Activated CD4-positive, alpha-beta memory T cell treated with anti-CD3 and anti-CD28 coated beads for 36 hours (primary cell): ENCODE results near the gene RITA1. TPM values are rescaled to one million over a fixed set of nuclear protein-coding genes. Genes with fewer than 3 reads are reported as not detected.

Experiments used
- CTCF ChIA-PET: fragments of 350-600 bp; sonication (Branson Sonifier 250); formaldehyde crosslinking; loops from one replicate; lab custom pipeline; 2021; ENCODE audit warnings: antibody characterized with exemption, inconsistent platforms; lab: Charles Lee
- POLR2A ChIA-PET: fragments of 350-600 bp; sonication (Branson Sonifier 250); formaldehyde crosslinking; loops from one replicate; lab custom pipeline; 2021; ENCODE audit warnings: antibody characterized with exemption; lab: Charles Lee
- DNase-seq: peaks from one replicate; pipeline ENCODE4 v3.0.0-alpha.2; 2020
- H3K27ac Mint-ChIP-seq: one replicate; pipeline ENCODE4 v1.8.0; 2021; ENCODE audit warnings: mixed read lengths
- H3K27me3 Mint-ChIP-seq: one replicate; pipeline ENCODE4 v1.8.0; 2021; ENCODE audit warnings: mixed read lengths
- H3K36me3 Mint-ChIP-seq: one replicate; pipeline ENCODE4 v1.8.0; 2021; ENCODE audit warnings: mixed read lengths
- H3K4me1 Mint-ChIP-seq: one replicate; pipeline ENCODE4 v1.8.0; 2021; ENCODE audit warnings: low read depth, mixed read lengths
- H3K4me3 Mint-ChIP-seq: one replicate; pipeline ENCODE4 v1.8.0; 2021; ENCODE audit warnings: mild to moderate bottlenecking, mixed read lengths
- H3K9me3 Mint-ChIP-seq: one replicate; pipeline ENCODE4 v1.8.0; 2021; ENCODE audit warnings: mixed read lengths
- intact Hi-C: fragments of 100-400 bp; cut with micrococcal nuclease; formaldehyde crosslinking; loops from one replicate; pipeline ENCODE4 v1.15.1; 2023
- total RNA-seq, 2 experiments: library from RNA; stranded (reverse); gene quantifications; one replicate each; pipeline ENCODE4 v1.2.3, GENCODE V29; 2021

RITA1 gene
- total RNA-seq, 2 experiments from 2014 or later = 18.7 to 22.0 TPM

- Mint-ChIP-seq H3K36me3 (peaks cover 23% of the 10 kb centered on the region), H3K4me3 (peak overlapping the region; percentile 94), H3K4me1 (peaks cover 24% of the 10 kb centered on the region), H3K27ac (peak overlapping the region; percentile 93), H3K9me3 (no peaks in the 10 kb centered on the region), H3K27me3 (no peaks in the 10 kb centered on the region)
- intact Hi-C loops = loop anchor here (1.0 to 10.0 kb wide), 4 partner anchors 37 to 175 kb away; partner anchors contain the start of genes PLBD2, SLC8B1 and TPCN1
- ChIA-PET POLR2A (interaction anchor here (1.0 to 2.6 kb wide), 6 partner anchors 24 to 192 kb away, joined by 3 to 14 read pairs (median 4); partner anchors contain the start of genes SLC8B1 and TPCN1), CTCF (interaction anchor here (0.7 to 3.0 kb wide), 5 partner anchors 11 to 191 kb away, joined by 3 to 18 read pairs (median 5); partner anchors contain the start of gene SLC8B1)
- no peak for DNase-seq
These were observed 1.2 kb upstream of the RITA1 start for GRCh38 chr12:113184098-113184899.

GRCh38 chr12:113184900-113185179, 681 bp upstream of the RITA1 start:
- POLR2A ChIA-PET = interaction anchor here (0.7 to 2.6 kb wide), 9 partner anchors 12 to 245 kb away, joined by 3 to 14 read pairs (median 4); partner anchors contain the start of genes OAS2 and TPCN1
- Mint-ChIP-seq H3K27me3 (no peaks in the 10 kb centered on the region), H3K4me3 (peak overlapping the region; percentile 94), H3K4me1 (peaks cover 24% of the 10 kb centered on the region), H3K36me3 (peaks cover 21% of the 10 kb centered on the region), H3K9me3 (no peaks in the 10 kb centered on the region), H3K27ac (peak overlapping the region; percentile 93)
- intact Hi-C loops = loop anchor here (1.0 to 10.0 kb wide), 5 partner anchors 23 to 174 kb away; partner anchors contain the start of genes PLBD2, SLC8B1 and TPCN1
- peak; percentile 93 for DNase-seq
- CTCF ChIA-PET = interaction anchor here (0.8 to 3.0 kb wide), 3 partner anchors 11 to 192 kb away, joined by 5 to 18 read pairs (median 7); partner anchors contain the start of gene SLC8B1

GRCh38 chr12:113186033-113186365, 478 bp downstream of the RITA1 start:
- H3K36me3 Mint-ChIP-seq = peaks cover 16% of the 10 kb centered on the region
- peak overlapping the region; percentile 94 for H3K4me3 Mint-ChIP-seq
- ChIA-PET CTCF (interaction anchor here (0.7 to 3.0 kb wide), 5 partner anchors 9 to 239 kb away, joined by 3 to 18 read pairs (median 3); no protein-coding TSS in a partner anchor), POLR2A (interaction anchor here (0.6 to 2.6 kb wide), 7 partner anchors 11 to 207 kb away, joined by 3 to 14 read pairs (median 4); partner anchors contain the start of genes OAS2 and TPCN1)
- H3K27me3 Mint-ChIP-seq = no peaks in the 10 kb centered on the region
- H3K9me3 Mint-ChIP-seq = no peaks in the 10 kb centered on the region
- peaks cover 24% of the 10 kb centered on the region for H3K4me1 Mint-ChIP-seq
- DNase-seq = no peak
- H3K27ac Mint-ChIP-seq = peak overlapping the region; percentile 93
- intact Hi-C loops = loop anchor here (10.0 kb wide), 1 partner anchor 149 kb away; the partner anchor contains the start of gene SLC8B1

DNA sequence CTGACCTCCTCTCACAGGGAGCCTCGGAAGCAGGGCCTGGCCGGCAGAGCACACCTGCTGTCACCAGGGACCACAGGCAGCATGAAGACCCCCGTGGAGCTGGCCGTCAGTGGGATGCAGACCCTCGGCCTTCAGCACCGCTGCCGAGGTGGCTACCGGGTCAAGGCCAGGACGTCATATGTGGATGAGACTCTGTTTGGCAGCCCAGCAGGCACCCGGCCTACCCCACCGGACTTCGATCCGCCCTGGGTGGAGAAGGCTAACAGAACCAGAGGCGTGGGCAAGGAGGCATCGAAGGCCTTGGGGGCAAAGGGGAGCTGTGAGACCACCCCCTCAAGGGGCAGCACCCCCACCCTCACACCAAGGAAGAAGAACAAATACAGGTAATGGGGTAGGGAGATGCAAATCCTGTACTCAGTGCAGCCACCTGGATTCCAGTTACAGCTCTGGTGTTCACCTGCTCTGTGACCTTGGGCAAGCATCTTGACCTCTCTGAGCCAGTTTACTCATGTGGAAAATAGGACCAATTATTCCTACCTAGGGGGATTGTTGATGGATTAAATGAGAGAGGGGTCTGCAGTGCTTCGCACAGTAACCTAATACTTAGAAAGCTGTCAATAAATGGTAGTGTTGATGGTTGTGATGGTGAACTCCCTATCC, 1.3 kb downstream of the RITA1 start:
- H3K27ac Mint-ChIP-seq = peak overlapping the region; percentile 93
- no peaks in the 10 kb centered on the region for H3K27me3 Mint-ChIP-seq
- CTCF ChIA-PET = interaction anchor here (0.7 to 3.0 kb wide), 6 partner anchors 8 to 239 kb away, joined by 3 to 18 read pairs (median 4); no protein-coding TSS in a partner anchor
- peaks cover 14% of the 10 kb centered on the region for H3K36me3 Mint-ChIP-seq
- DNase-seq = no peak
- intact Hi-C loops = loop anchor here (10.0 kb wide), 1 partner anchor 148 kb away; the partner anchor contains the start of gene SLC8B1
- H3K4me1 Mint-ChIP-seq = peaks cover 24% of the 10 kb centered on the region
- peak overlapping the region; percentile 94 for H3K4me3 Mint-ChIP-seq
- POLR2A ChIA-PET = interaction anchor here (0.6 to 2.6 kb wide), 4 partner anchors 9 to 182 kb away, joined by 3 to 14 read pairs (median 4); no protein-coding TSS in a partner anchor
- H3K9me3 Mint-ChIP-seq = no peaks in the 10 kb centered on the region

GRCh38 chr12:113189361-113189760, 3.8 kb downstream of the RITA1 start:
- Mint-ChIP-seq H3K36me3 (peaks cover 17% of the 10 kb centered on the region), H3K4me1 (peaks cover 17% of the 10 kb centered on the region), H3K27me3 (no peaks in the 10 kb centered on the region), H3K27ac (no peak overlapping the region), H3K9me3 (no peaks in the 10 kb centered on the region), H3K4me3 (no peak overlapping the region)
- no peak for DNase-seq
- ChIA-PET POLR2A (no interaction called here), CTCF (interaction anchor here (1.0 to 1.6 kb wide), 2 partner anchors 16 to 236 kb away, joined by 3 to 4 read pairs; no protein-coding TSS in a partner anchor)
- intact Hi-C loops = loop anchor here (10.0 kb wide), 1 partner anchor 145 kb away; the partner anchor contains the start of gene SLC8B1

GRCh38 chr12:113190761-113191160, 5.2 kb downstream of the RITA1 start:
- peaks cover 17% of the 10 kb centered on the region for H3K4me1 Mint-ChIP-seq
- H3K36me3 Mint-ChIP-seq = peaks cover 17% of the 10 kb centered on the region
- POLR2A ChIA-PET = no interaction called here

GRCh38 chr12:113191227-113191626, 5.7 kb downstream of the RITA1 start:
- no peak overlapping the region for H3K27ac Mint-ChIP-seq
- intact Hi-C loops = no loop called here
- no peaks in the 10 kb centered on the region for H3K27me3 Mint-ChIP-seq
- ChIA-PET POLR2A (no interaction called here), CTCF (no interaction called here)
- H3K4me3 Mint-ChIP-seq = no peak overlapping the region
- peaks cover 17% of the 10 kb centered on the region for H3K36me3 Mint-ChIP-seq
- peaks cover 15% of the 10 kb centered on the region for H3K4me1 Mint-ChIP-seq
- no peak for DNase-seq
- no peaks in the 10 kb centered on the region for H3K9me3 Mint-ChIP-seq

More at GRCh38 chr12:113190761-113191160, 5.2 kb downstream of the RITA1 start:
- no peak overlapping the region for H3K4me3 Mint-ChIP-seq
- H3K9me3 Mint-ChIP-seq = no peaks in the 10 kb centered on the region
- H3K27me3 Mint-ChIP-seq = no peaks in the 10 kb centered on the region
- no peak overlapping the region for H3K27ac Mint-ChIP-seq
- CTCF ChIA-PET = interaction anchor here (1.6 kb wide), 1 partner anchor 234 kb away, joined by 4 read pairs; no protein-coding TSS in a partner anchor
- intact Hi-C loops = no loop called here
- no peak for DNase-seq

- peaks cover 2% of the 10 kb centered on the region for H3K4me1 Mint-ChIP-seq
- intact Hi-C loops = no loop called here
- no peak for DNase-seq
- H3K4me3 Mint-ChIP-seq = no peak overlapping the region
- CTCF ChIA-PET = interaction anchor here (1.6 to 3.1 kb wide), 3 partner anchors 9 to 230 kb away, joined by 3 to 11 read pairs (median 8); no protein-coding TSS in a partner anchor
- no peaks in the 10 kb centered on the region for H3K27me3 Mint-ChIP-seq
- POLR2A ChIA-PET = interaction anchor here (1.1 kb wide), 1 partner anchor 8 kb away, joined by 3 read pairs; no protein-coding TSS in a partner anchor
- H3K9me3 Mint-ChIP-seq = no peaks in the 10 kb centered on the region
- H3K27ac Mint-ChIP-seq = no peak overlapping the region
- H3K36me3 Mint-ChIP-seq = peaks cover 7% of the 10 kb centered on the region
These were observed 9.5 kb downstream of the RITA1 start for GRCh38 chr12:113194971-113195391.

GRCh38 chr12:113195598-113195997, 10.1 kb downstream of the RITA1 start:
- Mint-ChIP-seq H3K9me3 (no peaks in the 10 kb centered on the region), H3K4me1 (peaks cover 2% of the 10 kb centered on the region), H3K27me3 (no peaks in the 10 kb centered on the region), H3K4me3 (no peak overlapping the region), H3K36me3 (peaks cover 7% of the 10 kb centered on the region), H3K27ac (no peak overlapping the region)
- POLR2A ChIA-PET = interaction anchor here (1.1 kb wide), 1 partner anchor 8 kb away, joined by 3 read pairs; no protein-coding TSS in a partner anchor
- intact Hi-C loops = no loop called here
- CTCF ChIA-PET = interaction anchor here (0.9 to 3.1 kb wide), 5 partner anchors 10 to 230 kb away, joined by 3 to 11 read pairs (median 7); no protein-coding TSS in a partner anchor
- no peak for DNase-seq

DNA sequence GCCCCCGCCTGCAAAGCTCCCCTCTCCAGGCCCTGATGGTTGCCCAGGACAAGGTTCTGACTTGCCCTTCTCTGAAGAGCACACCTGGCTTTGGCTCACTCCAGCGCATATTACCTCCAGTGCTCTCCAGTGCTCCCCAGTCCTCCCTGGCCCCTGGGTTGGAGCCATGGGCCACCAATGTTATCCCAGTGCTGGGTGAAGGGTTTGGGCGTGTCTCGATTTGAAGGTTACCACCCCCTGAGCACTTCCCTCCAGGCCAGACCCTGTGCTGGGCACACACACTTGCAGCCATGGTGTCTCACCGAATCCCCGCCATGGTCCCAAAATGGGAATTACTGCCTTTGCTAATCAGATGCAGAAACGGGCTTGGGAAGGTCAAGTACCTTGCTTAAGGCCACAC, 11.1 kb downstream of the RITA1 start:
- H3K4me3 Mint-ChIP-seq = no peak overlapping the region
- H3K36me3 Mint-ChIP-seq = peaks cover 5% of the 10 kb centered on the region
- no peaks in the 10 kb centered on the region for H3K27me3 Mint-ChIP-seq
- ChIA-PET POLR2A (interaction anchor here (1.3 kb wide), 1 partner anchor 11 kb away, joined by 4 read pairs; the partner anchor contains the start of genes DDX54 and RITA1), CTCF (interaction anchor here (0.9 to 3.1 kb wide), 5 partner anchors 12 to 229 kb away, joined by 3 to 8 read pairs (median 6); no protein-coding TSS in a partner anchor)
- intact Hi-C loops = loop anchor here (2.0 kb wide), 1 partner anchor 34 kb away; no protein-coding TSS in a partner anchor
- H3K27ac Mint-ChIP-seq = no peak overlapping the region
- H3K9me3 Mint-ChIP-seq = no peaks in the 10 kb centered on the region
- no peak for DNase-seq
- peaks cover 2% of the 10 kb centered on the region for H3K4me1 Mint-ChIP-seq

DNA sequence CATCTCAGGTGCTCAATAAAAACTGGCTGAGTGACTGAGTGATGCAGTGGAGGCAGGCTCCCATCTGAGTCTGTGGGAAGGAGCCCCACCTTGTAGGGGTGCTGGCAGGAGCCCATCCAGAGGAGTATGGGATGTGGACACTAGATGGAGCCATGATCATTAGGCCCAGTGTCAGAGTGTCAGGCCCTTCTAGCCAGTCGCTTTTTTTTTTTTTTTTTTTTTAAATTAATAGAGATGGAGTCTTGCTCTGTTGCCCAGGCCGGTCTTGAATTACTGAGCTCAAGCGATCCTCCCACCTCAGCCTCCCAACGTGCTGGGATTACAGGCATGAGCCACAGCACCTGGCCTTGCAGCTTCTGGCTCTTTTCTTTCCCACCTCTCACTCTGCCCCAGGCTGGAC, 11.5 kb downstream of the RITA1 start:
- DNase-seq = peak; percentile 76
- H3K27me3 Mint-ChIP-seq = no peaks in the 10 kb centered on the region
- H3K4me3 Mint-ChIP-seq = no peak overlapping the region
- POLR2A ChIA-PET = interaction anchor here (1.3 kb wide), 1 partner anchor 11 kb away, joined by 4 read pairs; the partner anchor contains the start of genes DDX54 and RITA1
- CTCF ChIA-PET = interaction anchor here (0.6 to 3.1 kb wide), 8 partner anchors 11 to 228 kb away, joined by 3 to 8 read pairs (median 4); no protein-coding TSS in a partner anchor
- no peaks in the 10 kb centered on the region for H3K9me3 Mint-ChIP-seq
- peaks cover 2% of the 10 kb centered on the region for H3K4me1 Mint-ChIP-seq
- intact Hi-C loops = loop anchor here (1.0 to 2.0 kb wide), 3 partner anchors 24 to 228 kb away; partner anchors contain the start of gene TPCN1
- no peak overlapping the region for H3K27ac Mint-ChIP-seq
- H3K36me3 Mint-ChIP-seq = peaks cover 3% of the 10 kb centered on the region
